Lung (tissue), 12 donors: ENCODE measurements around the gene ANP32B. TPM values are rescaled to one million over a fixed set of nuclear protein-coding genes. Genes with fewer than 3 reads are reported as not detected.

Experiments used
- ATAC-seq: fragments of 200-7000 bp; cut with Tn5 transposase; one replicate; pipeline ENCODE4 v1.9.1; 2020; ENCODE audit warnings: moderate number of reproducible peaks; ENCODE audit not compliant: insufficient read depth, low FRiP score
- DNase-seq, 3 donors: peaks; one replicate each; pipeline ENCODE4 v3.0.0-alpha.2; 2013 to 2017
- H3K27ac ChIP-seq, 2 donors: one replicate each; pipeline ENCODE4 v1.5.1; 2013; ENCODE audit warnings: mild to moderate bottlenecking in 2 of 2, moderate library complexity in 2 of 2, control low read depth in 1 of 2, inconsistent platforms in 1 of 2, low read depth in 1 of 2, low read length in 1 of 2
- H3K27me3 ChIP-seq, 3 donors: one replicate each; pipeline ENCODE4 v1.5.1; 2013; ENCODE audit warnings: low read length in 2 of 3; ENCODE audit not compliant: control insufficient read depth in 3 of 3, insufficient read depth in 3 of 3
- H3K36me3 ChIP-seq, 4 donors: one replicate each; pipeline ENCODE4 v1.5.1; 2013; ENCODE audit warnings: low read length in 4 of 4, mild to moderate bottlenecking in 1 of 4, moderate library complexity in 1 of 4; ENCODE audit not compliant: control insufficient read depth in 4 of 4, insufficient read depth in 4 of 4
- H3K4me1 ChIP-seq, 5 donors: one replicate each; pipeline ENCODE4 v1.5.1; 2013; ENCODE audit warnings: low read length in 5 of 5, mild to moderate bottlenecking in 2 of 5, moderate library complexity in 1 of 5; ENCODE audit not compliant: control insufficient read depth in 5 of 5, insufficient read depth in 5 of 5
- H3K4me3 ChIP-seq: one replicate; pipeline ENCODE4 v1.5.1; 2013; ENCODE audit warnings: mild to moderate bottlenecking, control low read depth, moderate library complexity
- H3K9ac ChIP-seq, 2 donors: one replicate each; pipeline ENCODE4 v1.5.1; 2013; ENCODE audit warnings: low read length in 2 of 2, control low read depth in 1 of 2; ENCODE audit not compliant: insufficient read depth in 1 of 2
- H3K9me3 ChIP-seq, 4 donors: one replicate each; pipeline ENCODE4 v1.5.1; 2013; ENCODE audit warnings: low read length in 3 of 4, mild to moderate bottlenecking in 1 of 4, moderate library complexity in 1 of 4; ENCODE audit not compliant: control insufficient read depth in 4 of 4, insufficient read depth in 3 of 4
- CTCF ChIP-seq: IDR thresholded peaks from 2 replicates; pipeline ENCODE4 v1.5.1; 2012; ENCODE audit warnings: mild to moderate bottlenecking; ENCODE audit errors: control extremely low read depth, extremely low read depth
- WGBS, 2 donors: extraction: QIAGEN DNeasy Blood & Tissue Kit; methylation state at CpG; one replicate each; pipeline ENCODE4 v1.1.7; 2013; 5-methylcytosine and 5-hydroxymethylcytosine counted together
- polyA plus RNA-seq, 2 donors: library from polyadenylated mRNA; stranded (reverse); fragments of 200-250 nt; gene quantifications; one replicate each; pipeline ENCODE4 v1.2.1, GENCODE V29; 2013
- total RNA-seq, 2 donors: library from RNA; depleted of rRNA in 1 of 2; stranded (reverse); fragments of >200 nt in 1 of 2; gene quantifications; one replicate each; pipeline ENCODE4 v1.2.1, GENCODE V29; 2014 to 2021
- donor health status: control.
- donor health status: control.
- donor health status: Bipolar disorder and iron deficiency.
- donor health status: healthy.
- donor health status: DM: yes; HTN: yes; CAD: no.

ANP32B gene
- total and polyA plus RNA-seq, 4 donors, result 45.4 to 152 (median 103) TPM

GRCh38 chr9:98020476-98021145 is 37.5 kb downstream of the ANP32B start:
- 95% methylated on average over 8 of the region's 8 CpGs for WGBS, 2 donors
- Histone ChIP-seq H3K9me3 (no peaks in the 10 kb centered on the region), H3K36me3 (peaks cover 0 to 35% (median 21%) of the 10 kb centered on the region in 4 donors), H3K27ac (peak overlapping the region in 1 of 2 donors; percentile 62), H3K27me3 (no peaks in the 10 kb centered on the region), H3K9ac (no peak overlapping the region), H3K4me1 (peaks cover 0 to 1% (median 0%) of the 10 kb centered on the region in 5 donors), H3K4me3 (no peak overlapping the region)
- DNase-seq (no peak), ATAC-seq (no peak)
- no peak for TF ChIP-seq CTCF

DNA sequence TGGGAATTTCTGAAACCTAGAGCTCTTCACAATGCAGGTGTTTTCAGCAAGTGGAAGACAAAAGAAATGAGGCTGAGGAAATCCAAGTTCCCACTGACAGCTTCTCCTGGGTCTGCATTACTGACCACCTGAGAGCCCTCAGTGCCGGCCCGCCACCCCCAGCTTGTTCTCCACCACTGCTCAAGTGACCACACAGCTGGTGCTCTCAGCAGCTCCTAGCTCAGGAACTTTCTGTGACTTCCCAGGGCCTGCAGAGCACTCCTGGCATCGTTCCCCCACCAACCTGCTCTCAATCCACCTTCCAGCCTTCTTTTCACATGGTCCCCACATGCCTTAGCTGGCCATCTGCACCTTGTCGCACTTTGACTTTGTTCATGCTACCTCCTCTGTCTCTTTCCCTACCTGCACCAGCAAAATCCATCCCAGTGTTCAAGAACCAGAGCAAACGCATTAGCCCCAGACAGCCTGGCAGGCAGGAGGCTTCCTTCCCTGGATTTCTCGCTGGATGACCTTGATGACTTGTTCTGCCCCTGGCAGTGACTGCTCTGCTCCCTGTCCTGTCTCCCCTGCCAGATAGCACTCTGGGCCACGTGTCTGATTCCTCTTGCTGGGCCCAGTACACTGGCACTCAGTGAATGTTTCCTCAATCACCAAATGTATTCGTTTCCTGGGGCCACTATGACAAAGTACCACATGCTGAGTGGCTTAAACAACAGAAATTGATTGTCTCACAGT is 38.3 kb downstream of the ANP32B start:
- ATAC-seq (no peak), DNase-seq (no peak)
- no peak overlapping the region for H3K9ac ChIP-seq
- H3K4me1 ChIP-seq, result peaks cover 0 to 1% (median 0%) of the 10 kb centered on the region in 5 donors
- H3K4me3 ChIP-seq, result no peak overlapping the region
- H3K27ac ChIP-seq, result peak overlapping the region in 1 of 2 donors; percentile 62
- no peaks in the 10 kb centered on the region for H3K9me3 ChIP-seq
- peaks cover 0 to 31% (median 14%) of the 10 kb centered on the region in 4 donors for H3K36me3 ChIP-seq
- no peaks in the 10 kb centered on the region for H3K27me3 ChIP-seq
- TF ChIP-seq CTCF, result no peak
- 83 to 93% methylated on average over 8 of the region's 8 CpGs for WGBS, 2 donors

GRCh38 chr9:98022447-98022846 is 39.3 kb downstream of the ANP32B start:
- Histone ChIP-seq H3K27ac (no peak overlapping the region), H3K36me3 (peaks cover 0 to 28% (median 12%) of the 10 kb centered on the region in 4 donors), H3K9ac (no peak overlapping the region), H3K9me3 (no peaks in the 10 kb centered on the region), H3K4me3 (no peak overlapping the region), H3K4me1 (peaks cover 0 to 1% (median 0%) of the 10 kb centered on the region in 5 donors), H3K27me3 (no peaks in the 10 kb centered on the region)
- DNase-seq (no peak), ATAC-seq (no peak)
- TF ChIP-seq CTCF, result no peak
- 86 to 90% methylated on average over 8 of the region's 8 CpGs for WGBS, 2 donors
